Activated CD4-positive, alpha-beta T cell treated with anti-CD3 and anti-CD28 coated beads, Interleukin-2, amount 50 U/mL, for 24 hours (primary cell): ENCODE measurements around the gene PCP4L1.
A peak's percentile ranks its signal among the peaks of the same experiment; 100 is the strongest.
"Not testable (repeated sequence)": the region's sequence is repeated elsewhere in the genome, so short reads cannot be mapped to it uniquely, and the experiment has no call there.

ENCODE experiments used
- DNase-seq, 2 donors: peaks; one replicate each; pipeline ENCODE4 v3.0.0-alpha.2; 2020; ENCODE audit warnings: low read depth in 1 of 2, low spot score in 1 of 2

PCP4L1 gene

DNA sequence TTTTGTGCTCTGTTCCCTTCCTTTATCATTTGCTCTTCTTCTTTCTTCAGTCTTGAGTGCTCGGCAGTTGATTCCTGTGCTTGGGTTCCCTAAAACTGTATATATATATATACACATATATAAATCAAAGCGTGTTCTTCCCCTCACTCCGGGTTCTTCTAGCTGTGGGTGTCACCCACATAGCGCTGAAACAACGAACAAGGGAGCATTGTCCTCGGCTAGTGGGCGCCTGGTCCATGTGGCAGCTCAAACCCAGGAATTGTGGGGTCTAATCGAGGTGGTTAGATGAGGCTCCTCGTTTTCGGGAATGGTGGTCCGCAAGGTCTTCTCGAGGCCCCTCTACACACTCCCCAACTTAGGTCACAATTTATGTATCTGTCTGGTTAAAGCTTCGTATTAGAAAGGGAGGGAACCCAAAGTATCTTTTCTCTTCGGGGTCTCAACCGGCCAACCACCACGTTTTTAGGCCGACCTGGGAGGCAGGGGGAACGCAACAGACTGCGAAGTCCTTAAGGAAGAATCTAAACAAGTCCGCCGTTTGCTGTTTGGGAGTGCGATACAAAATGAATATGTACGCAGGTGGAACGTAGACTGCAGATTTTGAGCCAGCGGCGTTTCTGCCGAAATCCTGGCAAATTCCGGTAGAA is 55.1 kb downstream of the PCP4L1 start:
- DNase-seq, result no peak

DNA sequence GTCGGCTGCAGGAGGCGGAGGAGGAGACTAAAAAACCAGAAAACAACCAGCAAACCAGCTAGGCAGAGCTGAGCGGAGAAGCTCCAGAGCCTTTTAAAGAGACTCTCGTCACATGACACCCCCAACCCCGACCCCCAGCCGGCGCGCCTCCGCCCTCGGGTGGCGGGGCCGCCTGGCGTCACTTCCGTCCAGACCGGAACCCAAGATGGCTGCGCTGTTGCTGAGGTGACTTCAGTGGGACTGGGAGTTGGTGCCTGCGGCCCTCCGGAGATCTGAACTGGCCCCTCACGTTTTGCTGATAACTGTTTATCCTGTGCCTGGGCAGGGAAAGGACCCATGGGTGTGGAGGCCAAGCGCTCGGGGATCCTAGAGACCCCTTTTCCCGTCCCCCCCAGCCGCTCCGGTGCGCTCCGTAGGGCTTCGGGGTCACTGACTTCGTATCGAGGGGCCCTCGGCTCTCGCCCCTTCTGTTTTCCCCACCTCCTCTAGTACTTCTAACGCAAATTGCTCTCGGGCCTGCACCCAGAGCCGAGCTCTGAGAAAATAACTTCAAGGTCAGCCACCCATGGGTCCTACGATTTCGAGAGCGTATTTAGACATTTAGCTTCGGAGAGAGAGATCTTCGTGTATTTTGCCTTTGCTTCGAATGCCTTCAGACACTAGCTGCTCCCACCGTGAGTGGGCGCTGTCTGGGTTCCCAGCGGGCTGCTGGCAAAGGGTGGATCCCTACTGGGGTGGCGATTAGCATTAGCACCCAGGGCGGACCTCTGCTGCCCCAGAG is 55.8 kb downstream of the PCP4L1 start, which contains the start of gene SDHC:
Gene SDHC, plus strand, starts transcription at position 181 of the 781 bp plus-strand sequence. Its CDS starts 25 bp downstream, at position 206.
- DNase-seq, result peak; percentile 67 to 78

DNA sequence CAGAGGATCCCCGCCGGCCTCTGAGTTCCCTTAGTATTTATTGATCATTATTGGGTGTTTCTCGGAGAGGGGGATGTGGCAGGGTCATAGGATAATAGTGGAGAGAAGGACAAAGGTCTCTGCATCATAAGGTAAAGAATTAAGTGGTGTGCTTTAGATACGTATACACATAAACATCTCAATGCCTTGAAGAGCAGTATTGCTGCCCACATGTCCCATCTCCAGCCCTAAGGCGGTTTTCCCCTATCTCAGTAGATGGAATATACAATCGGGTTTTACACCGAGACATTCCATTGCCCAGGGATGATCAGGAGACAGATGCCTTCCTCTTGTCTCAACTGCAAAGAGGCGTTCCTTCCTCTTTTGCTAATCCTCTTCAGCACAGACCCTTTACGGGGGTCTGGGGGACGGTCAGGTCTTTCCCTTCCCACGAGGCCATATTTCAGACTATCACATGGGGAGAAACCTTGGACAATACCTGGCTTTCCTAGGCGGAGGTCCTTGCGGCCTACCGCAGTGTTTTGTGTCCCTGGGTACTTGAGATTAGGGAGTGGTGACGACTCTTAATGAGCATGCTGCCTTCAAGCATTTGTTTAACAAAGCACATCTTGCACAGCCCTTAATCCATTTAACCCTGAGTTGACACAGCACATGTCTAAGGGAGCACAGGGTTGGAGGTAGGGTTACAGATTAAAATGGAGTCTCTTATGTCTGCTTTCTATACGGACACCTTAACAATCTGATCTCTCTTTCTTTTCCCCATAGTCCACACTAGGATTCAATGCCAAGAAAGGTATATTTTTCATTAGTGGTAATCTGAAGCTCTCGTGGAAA is 57.5 kb downstream of the PCP4L1 start:
- DNase-seq, result not testable (repeated sequence)

DNA sequence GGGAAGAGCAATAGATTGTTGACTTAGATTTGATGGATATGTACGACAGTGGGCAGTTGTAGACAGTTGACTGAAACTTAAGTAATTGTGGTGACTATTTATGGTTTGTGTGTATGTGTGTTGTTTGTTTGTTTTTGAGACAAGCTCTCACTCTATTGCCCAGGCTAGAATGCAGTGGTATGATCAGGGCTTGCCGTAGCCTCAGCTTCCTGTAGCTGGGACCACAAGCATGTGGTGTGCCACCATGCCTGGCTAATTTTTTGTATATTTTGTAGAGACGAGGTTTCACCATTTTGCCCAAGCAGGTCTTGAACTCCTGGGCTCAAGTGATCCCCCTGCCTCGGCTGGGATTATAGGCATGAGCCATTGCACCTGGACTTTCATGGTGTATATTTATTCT is 65.5 kb downstream of the PCP4L1 start:
- no peak for DNase-seq

DNA sequence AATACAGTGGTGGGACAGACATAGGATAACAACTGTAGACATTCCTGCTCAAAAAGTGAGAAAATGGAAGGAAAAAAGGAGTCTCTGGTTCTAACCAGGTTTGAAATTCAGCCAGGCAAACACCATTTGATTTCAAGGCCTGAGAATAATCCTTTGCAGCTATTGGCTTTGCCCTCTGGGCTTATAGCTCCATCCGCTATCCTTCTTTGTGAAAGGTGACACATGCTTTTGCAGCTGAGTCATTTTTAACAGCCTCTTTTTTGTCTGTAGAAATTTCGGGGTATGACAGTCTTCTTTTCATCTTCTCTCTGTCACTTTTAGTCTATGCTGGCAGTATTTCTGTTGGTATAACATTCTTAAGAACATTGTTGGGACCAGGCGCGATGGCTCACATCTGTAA is 71.8 kb downstream of the PCP4L1 start:
- DNase-seq, result no peak

DNA sequence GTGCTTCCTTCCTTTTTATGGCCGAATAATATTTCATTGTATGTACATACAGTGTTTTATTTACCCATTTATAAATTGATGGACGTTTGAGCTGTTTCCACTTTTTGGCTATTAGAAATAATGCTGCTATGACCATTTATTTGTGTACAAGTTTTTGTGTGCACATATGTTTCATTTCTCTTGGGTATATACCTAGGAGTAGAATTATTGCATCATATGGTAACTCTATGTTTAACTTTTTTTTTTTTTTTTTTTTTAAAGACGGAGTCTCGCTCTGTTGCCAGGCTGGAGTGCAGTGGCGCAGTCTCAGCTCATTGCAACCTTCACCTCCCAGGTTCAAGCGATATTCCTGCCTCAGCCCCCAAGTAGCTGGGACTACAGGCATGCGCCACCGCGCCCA is 74.6 kb downstream of the PCP4L1 start:
- DNase-seq, result no peak
